Astrocyte of the cerebellum (primary cell): Measurements from ENCODE around the gene CENPN.
A peak's percentile ranks its signal among the peaks of the same experiment; 100 is the strongest.

Source experiments
- DNase-seq: peaks from one replicate; pipeline ENCODE4 v3.0.0-alpha.2; 2011; ENCODE audit warnings: low read depth
- H3K4me3 ChIP-seq: 2 replicates; pipeline ENCODE4 v1.5.1; 2011; ENCODE audit warnings: mild to moderate bottlenecking, low read depth, low read length, moderate library complexity
- CTCF ChIP-seq: IDR thresholded peaks from 2 replicates; pipeline ENCODE4 v1.5.1; 2012; ENCODE audit warnings: low read length, low read depth, moderate library complexity, mild to moderate bottlenecking; ENCODE audit errors: missing control alignments
- in situ Hi-C: cut with HindIII; loops from 2 replicates; pipeline ENCODE4 v1.10.0; 2017; ENCODE audit warnings: low sequenced_read_pairs

CENPN gene

GRCh38 chr16:81001330-81001729 is 5.7 kb upstream of the CENPN start:
- no peak for DNase-seq

GRCh38 chr16:81003064-81003463 is 4.0 kb upstream of the CENPN start:
- no peak for TF ChIP-seq CTCF
- H3K4me3 ChIP-seq, result no peak overlapping the region
- in situ Hi-C loops, result no loop called here
- no peak for DNase-seq

More at GRCh38 chr16:81001330-81001729, 5.7 kb upstream of the CENPN start:
- in situ Hi-C loops, result no loop called here
- no peak for TF ChIP-seq CTCF
- no peak overlapping the region for H3K4me3 ChIP-seq

GRCh38 chr16:81003610-81004460 is 3.2 kb upstream of the CENPN start:
- DNase-seq, result no peak
- in situ Hi-C loops, result no loop called here
- H3K4me3 ChIP-seq, result no peak overlapping the region
- no peak for TF ChIP-seq CTCF

- DNase-seq, result peak; percentile 50
- in situ Hi-C loops, result no loop called here
- peak; percentile 48 for TF ChIP-seq CTCF
- H3K4me3 ChIP-seq, result peak overlapping the region; percentile 95
These were observed 2.2 kb upstream of the CENPN start for GRCh38 chr16:81004646-81005353.

GRCh38 chr16:81005610-81006161 is 1.3 kb upstream of the CENPN start:
- no peak for DNase-seq
- in situ Hi-C loops, result no loop called here
- H3K4me3 ChIP-seq, result peak overlapping the region; percentile 95
- no peak for TF ChIP-seq CTCF

GRCh38 chr16:81006211-81006812 is 702 bp upstream of the CENPN start:
- H3K4me3 ChIP-seq, result peak overlapping the region; percentile 95
- no peak for DNase-seq
- TF ChIP-seq CTCF, result no peak
- in situ Hi-C loops, result no loop called here
